Dedifferentiated amniotic fluid mesenchymal stem cell (primary cell): ENCODE measurements around the gene MLLT3.

Source experiments
- DNase-seq: peaks from one replicate; pipeline ENCODE4 v3.0.0-alpha.2; 2016; ENCODE audit errors: extremely low spot score

The MLLT3 gene

GRCh38 chr9:20417373-20418080 lies 204.8 kb downstream of the MLLT3 start:
- no peak for DNase-seq

- no peak for DNase-seq
Observed at GRCh38 chr9:20414150-20414549, 208.1 kb downstream of the MLLT3 start.

GRCh38 chr9:20409321-20410092 lies 212.8 kb downstream of the MLLT3 start:
- DNase-seq = no peak

GRCh38 chr9:20408513-20408912 lies 213.8 kb downstream of the MLLT3 start:
- no peak for DNase-seq

GRCh38 chr9:20407013-20407412 lies 215.3 kb downstream of the MLLT3 start:
- no peak for DNase-seq

- no peak for DNase-seq
Observed at GRCh38 chr9:20406344-20406743, 216.0 kb downstream of the MLLT3 start.

GRCh38 chr9:20405616-20406015 lies 216.7 kb downstream of the MLLT3 start:
- DNase-seq = no peak

GRCh38 chr9:20405078-20405477 lies 217.2 kb downstream of the MLLT3 start:
- DNase-seq = no peak

- DNase-seq = no peak
Observed at GRCh38 chr9:20404192-20404813, 218.0 kb downstream of the MLLT3 start.

- no peak for DNase-seq
Observed at GRCh38 chr9:20403346-20403745, 219.0 kb downstream of the MLLT3 start.

GRCh38 chr9:20402273-20402875 lies 219.9 kb downstream of the MLLT3 start:
- DNase-seq = no peak

GRCh38 chr9:20398536-20399338 lies 223.6 kb downstream of the MLLT3 start:
- DNase-seq = no peak

- DNase-seq = no peak
Observed at GRCh38 chr9:20397348-20397747, 225.0 kb downstream of the MLLT3 start.

GRCh38 chr9:20396509-20396908 lies 225.8 kb downstream of the MLLT3 start:
- no peak for DNase-seq

- no peak for DNase-seq
Observed at GRCh38 chr9:20395651-20396050, 226.6 kb downstream of the MLLT3 start.

- DNase-seq = no peak
Observed at GRCh38 chr9:20394969-20395368, 227.3 kb downstream of the MLLT3 start.

- no peak for DNase-seq
Observed at GRCh38 chr9:20391208-20391607, 231.1 kb downstream of the MLLT3 start.

GRCh38 chr9:20390400-20390799 lies 231.9 kb downstream of the MLLT3 start:
- no peak for DNase-seq

- no peak for DNase-seq
Observed at GRCh38 chr9:20387062-20387461, 235.2 kb downstream of the MLLT3 start.

- DNase-seq = no peak
Observed at GRCh38 chr9:20384642-20385041, 237.7 kb downstream of the MLLT3 start.

- peak; percentile 57 for DNase-seq
Observed at GRCh38 chr9:20382460-20383071, 239.7 kb downstream of the MLLT3 start.
